Measurements from ENCODE around the gene RGS14. TPM values are rescaled to one million over a fixed set of nuclear protein-coding genes. Genes with fewer than 3 reads are reported as not detected.

The RGS14 gene
- total RNA-seq, 1 experiment from 2014 or later, result 12.3 TPM

- DNase-seq (ENCODE audit: low read depth, low spot score), result no peak
- in situ Hi-C loops (cut with HindIII; ENCODE audit: low pct_unique_long_range_greater_than_20kb, low sequenced_read_pairs), result no loop called here
Observed at GRCh38 chr5:177385720-177386119, 28.0 kb downstream of the RGS14 start.

- no peak for DNase-seq (ENCODE audit: low read depth, low spot score)
- in situ Hi-C loops (cut with HindIII; ENCODE audit: low pct_unique_long_range_greater_than_20kb, low sequenced_read_pairs), result no loop called here
Observed at GRCh38 chr5:177386542-177386941, 28.8 kb downstream of the RGS14 start.

DNA sequence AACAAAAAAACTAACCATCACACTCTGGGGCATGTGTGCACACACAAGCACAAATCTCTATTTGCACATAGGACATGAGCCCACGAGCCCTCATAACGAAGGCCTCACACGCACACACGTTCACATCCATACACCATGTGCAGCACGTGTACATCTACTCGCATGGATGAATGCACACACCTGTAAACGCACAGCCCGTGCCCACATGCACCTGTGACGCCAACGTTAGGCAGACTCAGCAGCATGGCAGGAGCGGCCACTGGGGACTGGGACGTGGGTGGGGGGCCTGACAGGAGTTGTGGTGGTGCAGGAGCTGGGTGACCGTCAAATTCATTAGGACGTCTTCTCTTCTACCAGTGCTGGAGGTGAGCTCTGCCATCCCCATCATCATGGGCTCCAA lies 29.7 kb downstream of the RGS14 start:
- no peak for DNase-seq (ENCODE audit: low read depth, low spot score)
- in situ Hi-C loops (cut with HindIII; ENCODE audit: low pct_unique_long_range_greater_than_20kb, low sequenced_read_pairs), result no loop called here

GRCh38 chr5:177388521-177389052 lies 30.9 kb downstream of the RGS14 start:
- DNase-seq (ENCODE audit: low read depth, low spot score), result no peak
- in situ Hi-C loops (cut with HindIII; ENCODE audit: low pct_unique_long_range_greater_than_20kb, low sequenced_read_pairs), result no loop called here

DNA sequence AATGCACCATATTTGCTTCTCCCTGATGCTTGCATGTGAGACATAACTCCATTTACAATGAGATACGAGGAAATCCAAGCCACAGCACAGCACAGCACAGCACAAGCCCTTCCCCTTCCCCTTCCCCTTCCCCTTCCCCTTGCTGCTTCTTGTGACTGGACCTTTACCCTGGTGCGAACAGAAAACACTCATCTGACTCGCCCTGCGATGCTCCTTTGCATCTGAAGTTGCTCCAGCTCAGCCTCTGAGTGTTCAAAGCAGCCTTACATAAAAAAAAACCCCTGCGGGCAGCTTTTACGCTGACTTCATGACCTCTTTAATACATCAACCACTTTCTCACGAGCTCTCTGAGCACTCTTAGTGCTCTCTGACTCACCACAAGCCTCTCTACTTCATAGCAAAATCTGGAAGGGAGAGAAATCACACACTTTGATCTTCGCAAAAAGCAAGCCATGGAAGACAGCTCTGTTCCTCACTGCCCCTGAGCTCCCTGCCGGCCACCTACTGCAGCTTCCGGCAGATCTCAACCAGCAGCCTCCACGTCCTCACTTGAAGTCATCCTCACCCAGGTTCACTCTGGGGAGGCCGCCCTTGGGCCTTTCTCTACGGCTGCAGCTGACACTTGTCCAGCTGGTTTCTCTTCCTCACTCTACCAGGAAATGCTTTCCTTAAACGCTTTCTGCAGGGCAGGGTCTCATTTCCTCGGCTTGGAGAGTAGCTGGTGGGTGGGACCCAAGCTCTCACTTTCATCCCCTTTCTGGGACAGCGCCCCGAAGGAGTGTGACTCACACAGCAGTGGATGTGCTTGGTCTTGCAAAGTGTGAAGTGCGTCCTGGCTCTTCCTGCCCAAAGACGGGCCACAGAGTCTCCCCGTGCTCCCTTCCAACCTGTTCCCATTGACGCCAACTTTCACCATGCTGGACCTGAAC lies 31.8 kb downstream of the RGS14 start:
- in situ Hi-C loops (cut with HindIII; ENCODE audit: low pct_unique_long_range_greater_than_20kb, low sequenced_read_pairs), result no loop called here
- DNase-seq (ENCODE audit: low read depth, low spot score), result peak; percentile 79

GRCh38 chr5:177390363-177391300 lies 32.9 kb downstream of the RGS14 start:
- DNase-seq (ENCODE audit: low read depth, low spot score), result peak; percentile 89
- in situ Hi-C loops (cut with HindIII; ENCODE audit: low pct_unique_long_range_greater_than_20kb, low sequenced_read_pairs), result no loop called here

DNA sequence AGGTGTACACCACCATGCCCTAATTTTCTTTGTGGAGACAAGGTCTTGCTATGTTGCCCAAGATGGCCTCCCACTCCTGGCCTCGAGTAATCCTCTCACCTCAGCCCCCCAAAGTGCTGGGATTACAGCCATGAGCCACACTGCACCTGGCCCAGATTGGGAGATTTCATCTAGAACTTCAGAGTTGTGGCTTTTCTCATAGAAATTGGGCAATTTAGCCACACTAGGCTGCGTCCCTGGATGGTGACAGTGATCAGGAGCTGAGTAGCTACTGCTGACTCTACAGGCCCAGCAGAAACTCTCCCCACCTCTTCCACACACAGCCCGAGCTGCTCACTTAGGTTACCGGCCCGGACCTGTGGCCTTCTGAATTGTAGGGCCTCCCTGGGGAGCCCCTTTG lies 35.0 kb downstream of the RGS14 start:
- in situ Hi-C loops (cut with HindIII; ENCODE audit: low pct_unique_long_range_greater_than_20kb, low sequenced_read_pairs), result no loop called here
- no peak for DNase-seq (ENCODE audit: low read depth, low spot score)

DNA sequence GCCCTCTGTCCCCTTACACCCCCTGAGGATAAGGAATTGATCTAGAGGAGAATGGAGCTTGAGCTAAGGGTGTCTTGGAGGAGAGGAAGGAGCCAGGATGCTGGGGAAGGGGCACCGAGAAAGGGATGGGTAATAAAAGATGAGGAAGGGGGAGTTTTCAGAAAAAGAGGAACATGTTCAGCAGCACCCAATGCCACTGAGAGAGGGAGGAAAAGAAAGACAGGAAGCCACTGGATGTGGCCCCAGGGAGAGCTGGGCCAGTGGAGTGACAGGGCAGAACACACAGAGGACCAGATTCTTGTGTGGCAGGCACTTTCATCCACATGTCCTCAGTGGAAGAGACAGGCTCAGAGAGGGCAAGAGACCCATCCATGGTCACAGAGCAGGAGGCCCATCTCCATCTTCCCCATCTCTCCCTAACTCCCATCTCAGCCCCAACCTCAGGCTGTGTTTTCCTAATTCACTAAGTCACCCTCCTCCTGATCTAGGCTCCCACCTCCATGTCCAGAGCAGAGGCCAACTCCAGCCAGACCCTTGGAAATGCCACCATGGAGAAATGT lies 35.6 kb downstream of the RGS14 start:
- in situ Hi-C loops (cut with HindIII; ENCODE audit: low pct_unique_long_range_greater_than_20kb, low sequenced_read_pairs), result no loop called here
- no peak for DNase-seq (ENCODE audit: low read depth, low spot score)

DNA sequence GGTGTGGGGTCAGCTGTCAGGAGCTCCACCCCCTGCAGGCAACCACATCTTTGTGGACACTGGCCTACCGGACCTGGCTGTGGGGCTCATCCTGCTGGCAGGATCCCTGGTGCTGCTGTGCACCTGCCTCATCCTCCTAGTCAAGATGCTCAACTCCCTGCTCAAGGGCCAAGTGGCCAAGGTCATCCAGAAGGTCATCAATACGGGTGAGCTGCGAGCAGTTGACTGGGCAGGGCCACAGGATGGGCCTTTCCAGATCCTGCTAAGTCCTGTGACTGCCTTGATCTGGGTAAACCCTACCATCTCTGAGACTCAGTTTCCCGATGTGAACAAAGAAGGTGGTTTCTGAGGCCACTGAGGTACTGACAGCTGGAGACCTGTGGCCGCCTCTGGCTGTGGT lies 36.3 kb downstream of the RGS14 start:
- in situ Hi-C loops (cut with HindIII; ENCODE audit: low pct_unique_long_range_greater_than_20kb, low sequenced_read_pairs), result no loop called here
- DNase-seq (ENCODE audit: low read depth, low spot score), result no peak

- in situ Hi-C loops (cut with HindIII; ENCODE audit: low pct_unique_long_range_greater_than_20kb, low sequenced_read_pairs), result no loop called here
- no peak for DNase-seq (ENCODE audit: low read depth, low spot score)
Observed at GRCh38 chr5:177396078-177396477, 38.4 kb downstream of the RGS14 start.

DNA sequence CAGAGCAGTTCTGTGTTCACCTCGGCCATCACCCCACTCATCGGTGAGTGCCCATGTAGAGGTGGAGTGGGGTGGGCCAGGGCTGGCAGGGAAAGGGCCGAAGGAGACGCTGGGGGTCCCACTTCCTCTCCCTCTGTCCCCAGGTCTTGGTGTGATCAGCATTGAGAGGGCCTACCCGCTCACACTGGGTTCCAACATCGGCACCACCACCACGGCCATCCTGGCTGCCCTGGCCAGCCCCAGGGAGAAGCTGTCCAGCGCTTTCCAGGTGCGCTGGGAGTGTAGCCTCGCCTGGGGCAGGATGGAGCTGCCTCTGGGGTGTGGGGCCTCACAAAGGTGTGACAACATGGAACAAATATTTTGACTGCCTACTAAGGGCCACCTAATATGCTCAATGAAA lies 39.1 kb downstream of the RGS14 start:
- no peak for DNase-seq (ENCODE audit: low read depth, low spot score)
- in situ Hi-C loops (cut with HindIII; ENCODE audit: low pct_unique_long_range_greater_than_20kb, low sequenced_read_pairs), result no loop called here

DNA sequence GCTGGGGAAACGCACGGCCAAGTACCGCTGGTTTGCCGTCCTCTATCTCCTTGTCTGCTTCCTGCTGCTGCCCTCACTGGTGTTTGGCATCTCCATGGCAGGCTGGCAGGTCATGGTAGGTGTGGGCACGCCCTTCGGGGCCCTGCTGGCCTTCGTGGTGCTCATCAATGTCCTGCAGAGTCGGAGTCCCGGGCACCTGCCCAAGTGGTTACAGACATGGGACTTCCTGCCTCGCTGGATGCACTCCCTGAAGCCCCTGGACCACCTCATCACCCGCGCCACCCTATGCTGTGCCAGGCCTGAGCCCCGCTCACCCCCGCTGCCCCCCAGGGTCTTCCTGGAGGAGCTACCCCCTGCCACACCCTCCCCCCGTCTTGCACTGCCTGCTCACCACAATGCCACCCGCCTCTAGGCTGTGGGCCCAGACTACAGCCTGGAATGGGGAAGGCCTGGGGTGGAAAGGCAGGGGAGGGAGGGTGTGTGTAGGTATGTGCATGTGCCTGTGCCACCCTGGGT lies 40.2 kb downstream of the RGS14 start:
- DNase-seq (ENCODE audit: low read depth, low spot score), result no peak
- in situ Hi-C loops (cut with HindIII; ENCODE audit: low pct_unique_long_range_greater_than_20kb, low sequenced_read_pairs), result no loop called here

- DNase-seq (ENCODE audit: low read depth, low spot score), result no peak
Observed at GRCh38 chr5:177399997-177400868, 42.5 kb downstream of the RGS14 start, which contains the start of gene PFN3. Gene PFN3 (minus strand): TSS chr5:177400661. CDS start chr5:177400576, 85 bp downstream.

GRCh38 chr5:177402271-177403043 lies 44.7 kb downstream of the RGS14 start:
- in situ Hi-C loops (cut with HindIII; ENCODE audit: low pct_unique_long_range_greater_than_20kb, low sequenced_read_pairs), result no loop called here
- DNase-seq (ENCODE audit: low read depth, low spot score), result peak; percentile 73

More at GRCh38 chr5:177399997-177400868, 42.5 kb downstream of the RGS14 start, which contains the start of gene PFN3:
- in situ Hi-C loops (cut with HindIII; ENCODE audit: low pct_unique_long_range_greater_than_20kb, low sequenced_read_pairs), result no loop called here

DNA sequence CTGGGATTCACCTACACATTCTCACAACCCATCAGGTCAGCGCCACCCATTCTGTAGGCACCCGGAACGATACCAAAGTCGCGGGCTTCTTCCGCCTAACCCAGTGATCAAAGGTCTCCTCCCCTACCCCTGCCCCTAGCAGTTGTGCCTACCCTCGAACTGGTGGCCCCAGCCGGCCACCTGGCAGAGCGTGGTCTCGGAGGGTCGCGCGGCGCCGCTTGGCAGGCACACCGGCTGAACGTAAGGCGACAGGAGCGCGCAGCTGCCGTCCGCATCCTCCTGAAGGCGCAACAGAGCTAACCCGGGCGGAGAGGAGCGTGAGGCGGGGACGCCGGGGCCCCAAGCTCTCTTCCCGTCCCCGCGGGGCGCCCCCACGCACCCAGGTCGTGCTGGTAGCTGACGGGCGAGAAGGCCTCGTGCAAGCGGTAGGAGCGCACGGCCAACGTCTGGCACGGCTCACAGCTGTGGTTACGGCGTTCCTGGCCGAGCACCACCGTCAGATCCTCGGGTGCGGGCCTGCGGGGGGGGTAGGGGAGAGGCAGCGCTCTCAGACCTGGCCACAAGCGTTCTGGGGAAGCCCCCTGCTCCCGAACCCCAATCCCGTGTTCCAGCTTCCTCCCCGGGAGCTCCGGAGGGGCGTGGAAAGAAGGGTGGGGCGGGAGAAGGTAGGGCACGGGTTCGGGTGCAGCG lies 45.5 kb downstream of the RGS14 start:
- in situ Hi-C loops (cut with HindIII; ENCODE audit: low pct_unique_long_range_greater_than_20kb, low sequenced_read_pairs), result no loop called here

More for the DNA sequence above, 45.5 kb downstream of the RGS14 start:
- no peak for DNase-seq (ENCODE audit: low read depth, low spot score)
